DLD1 (cell line): ENCODE results near the gene TTC34.

Experiments
- in situ Hi-C: cut with HindIII; loops from 2 replicates; pipeline ENCODE4 v1.10.0; 2017; ENCODE audit warnings: low sequenced_read_pairs

Gene TTC34

DNA sequence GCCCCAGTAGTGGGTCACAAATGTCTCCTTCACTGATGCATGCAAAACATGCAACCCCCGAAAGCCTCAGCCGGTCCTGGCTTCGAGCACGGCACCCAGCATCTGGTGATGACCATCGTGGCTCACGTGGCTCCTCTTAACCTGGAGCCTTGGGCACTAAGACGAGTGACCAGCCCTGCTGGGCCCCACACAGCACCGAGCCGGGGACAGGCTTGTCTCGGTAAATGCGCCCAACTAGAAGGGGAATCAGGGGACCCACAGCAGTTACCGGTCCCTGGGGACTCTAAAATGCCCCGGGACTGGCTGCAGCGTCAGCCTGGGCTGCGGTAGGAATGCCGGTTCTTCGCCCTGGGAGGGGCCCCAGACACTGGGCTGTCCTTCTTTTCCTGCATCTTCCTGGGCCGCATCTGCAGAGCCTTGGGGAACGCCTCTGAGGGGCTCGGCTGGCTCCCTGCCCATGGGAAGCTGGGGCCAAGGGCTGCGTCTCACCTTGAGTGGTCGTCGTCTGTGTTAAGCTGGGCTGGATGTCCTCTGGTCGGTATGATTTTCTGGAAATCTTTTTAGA is 13.1 kb upstream of the TTC34 start:
- in situ Hi-C loops: no loop called here

DNA sequence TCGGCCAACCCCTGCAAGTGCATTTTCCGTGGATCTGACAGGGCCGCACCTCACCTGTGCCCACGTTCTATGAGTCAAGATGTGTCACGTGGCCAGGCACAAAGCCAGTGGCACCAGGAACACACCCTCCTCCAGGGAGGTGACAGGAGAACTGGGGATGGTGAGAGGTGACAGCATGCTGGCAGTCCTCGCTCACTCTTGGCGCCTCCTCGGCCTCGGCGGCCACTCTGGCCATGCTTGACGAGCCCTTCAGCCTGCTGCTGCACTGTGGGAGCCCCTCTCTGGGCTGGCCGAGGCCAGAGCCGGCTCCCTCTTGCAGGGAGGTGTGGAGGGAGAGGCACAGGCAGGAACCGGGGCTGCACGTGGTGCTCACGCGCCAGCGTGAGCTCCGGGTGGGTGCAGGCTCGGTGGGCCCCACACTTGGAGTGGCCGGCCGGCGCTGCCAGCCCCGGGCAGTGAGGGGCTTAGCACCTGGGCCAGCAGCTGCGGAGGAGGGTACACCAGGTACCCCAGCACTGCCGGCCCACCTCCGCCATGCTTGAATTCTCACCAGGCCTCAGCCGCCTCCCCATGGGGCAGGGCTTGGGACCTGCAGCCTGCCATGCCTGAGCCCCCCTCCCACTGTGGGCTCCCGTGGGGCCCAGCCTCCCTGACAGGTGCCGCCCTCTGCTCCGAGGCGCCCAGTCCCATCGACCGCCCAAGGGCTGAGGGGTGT is 11.6 kb upstream of the TTC34 start:
- in situ Hi-C loops: no loop called here

DNA sequence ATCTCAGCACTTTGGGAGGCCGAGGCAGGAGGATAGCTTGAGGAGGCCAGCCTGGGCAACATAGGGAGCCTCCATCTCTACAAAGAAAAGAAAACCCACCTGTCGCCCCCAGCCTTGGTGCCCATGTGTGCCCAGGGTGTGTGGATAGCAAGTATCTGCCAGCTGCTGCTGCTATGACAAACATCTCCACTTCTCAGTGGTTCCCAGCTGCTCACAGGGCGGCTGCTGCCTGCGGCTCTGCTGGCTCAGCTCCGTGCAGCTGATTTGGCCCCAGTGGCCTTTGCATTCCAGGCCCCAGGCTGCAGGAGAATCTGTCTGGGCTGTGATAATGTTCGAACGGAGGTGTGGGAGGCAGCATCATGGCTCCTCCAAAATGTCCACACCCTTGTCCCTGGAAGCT is 10.6 kb upstream of the TTC34 start:
- in situ Hi-C loops: no loop called here

DNA sequence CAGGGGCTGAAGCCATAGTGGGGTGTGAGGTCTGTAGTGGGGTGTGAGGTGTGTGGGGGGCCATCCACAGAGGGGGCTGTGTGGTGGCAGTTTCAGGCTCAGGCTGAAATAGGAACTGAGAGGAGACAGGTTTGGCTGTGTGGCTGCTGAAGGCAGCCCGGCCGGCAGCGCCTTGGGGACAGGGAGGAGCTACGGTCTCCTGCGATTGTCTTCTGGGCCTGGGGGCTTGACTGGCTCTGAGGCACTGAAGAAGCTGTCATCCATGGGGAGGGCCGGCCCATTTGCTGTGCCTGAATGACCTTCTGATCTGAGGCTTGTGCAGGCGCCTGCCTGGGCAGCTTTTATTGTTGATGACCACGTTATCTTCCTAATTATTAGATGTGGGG is 10.0 kb upstream of the TTC34 start:
- in situ Hi-C loops: no loop called here

DNA sequence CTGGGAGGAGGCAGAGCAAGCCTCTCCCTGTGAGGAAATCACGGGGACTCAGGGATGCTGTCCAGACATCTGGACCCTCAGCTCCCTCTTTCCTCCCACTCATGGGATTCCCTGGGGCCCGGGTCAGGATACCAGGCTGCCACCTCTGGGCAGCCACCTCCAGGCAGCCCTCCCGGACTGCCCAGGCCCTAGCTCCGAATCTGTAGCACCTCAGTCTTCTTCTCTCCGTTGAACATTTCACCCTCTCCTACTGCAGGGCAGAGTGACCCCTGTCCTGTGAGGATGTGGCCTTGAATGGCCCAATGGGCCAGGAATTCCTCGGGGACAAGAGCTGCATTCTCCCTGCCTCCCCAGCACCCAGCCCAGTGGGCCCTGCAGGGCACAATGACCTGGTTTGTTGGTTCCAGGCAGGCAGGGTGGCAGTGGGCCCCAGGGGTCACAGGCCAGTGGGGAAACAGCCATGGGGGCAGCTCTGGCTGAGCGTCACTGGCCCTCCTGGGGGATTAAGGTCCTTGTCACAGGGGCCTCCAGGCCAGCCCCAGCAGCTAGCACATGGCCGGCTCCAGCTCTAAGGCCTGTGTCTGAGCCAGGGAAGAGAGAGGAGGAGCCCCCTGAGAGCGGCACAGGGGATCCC is 9.5 kb upstream of the TTC34 start:
- in situ Hi-C loops: no loop called here

DNA sequence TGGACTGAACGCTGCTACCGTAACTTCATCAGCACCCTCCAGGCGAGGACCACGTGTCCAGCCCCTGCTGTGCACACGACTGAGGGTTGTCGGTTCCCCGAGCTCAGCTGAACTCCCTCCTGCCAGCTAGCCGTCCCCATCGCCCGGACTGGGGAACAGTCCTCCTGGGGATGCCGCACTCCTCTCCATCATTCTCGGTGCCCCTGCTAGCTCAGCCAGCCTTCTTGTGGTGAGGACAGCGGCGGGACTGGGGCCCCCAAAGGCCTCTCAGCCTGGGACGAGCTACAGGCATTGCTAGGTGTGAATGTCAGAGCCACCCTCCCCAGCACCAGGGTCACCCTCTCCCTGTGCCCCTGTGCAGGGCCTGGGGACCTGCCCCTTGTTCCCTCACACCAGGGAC is 8.8 kb upstream of the TTC34 start:
- in situ Hi-C loops: no loop called here

DNA sequence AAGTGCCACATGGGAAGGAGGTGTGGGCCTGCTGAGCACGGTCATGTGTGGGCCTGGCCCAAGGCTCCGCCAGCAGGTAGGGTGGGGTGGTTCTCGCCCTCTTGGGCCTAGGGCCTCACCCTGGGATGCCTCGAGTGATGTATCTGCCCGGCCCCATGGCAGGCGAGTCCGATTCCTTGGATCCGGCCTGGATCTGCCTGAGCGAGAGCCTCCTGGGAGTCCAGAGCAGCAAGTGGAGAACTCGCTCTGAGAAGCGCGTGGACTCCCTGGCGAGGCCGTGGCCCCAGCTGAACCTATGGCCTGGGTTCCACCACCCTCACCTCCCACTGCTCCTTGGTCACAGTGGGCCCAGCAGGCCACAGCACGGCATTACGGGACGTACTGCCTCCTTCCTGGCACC is 8.2 kb upstream of the TTC34 start:
- in situ Hi-C loops: no loop called here

DNA sequence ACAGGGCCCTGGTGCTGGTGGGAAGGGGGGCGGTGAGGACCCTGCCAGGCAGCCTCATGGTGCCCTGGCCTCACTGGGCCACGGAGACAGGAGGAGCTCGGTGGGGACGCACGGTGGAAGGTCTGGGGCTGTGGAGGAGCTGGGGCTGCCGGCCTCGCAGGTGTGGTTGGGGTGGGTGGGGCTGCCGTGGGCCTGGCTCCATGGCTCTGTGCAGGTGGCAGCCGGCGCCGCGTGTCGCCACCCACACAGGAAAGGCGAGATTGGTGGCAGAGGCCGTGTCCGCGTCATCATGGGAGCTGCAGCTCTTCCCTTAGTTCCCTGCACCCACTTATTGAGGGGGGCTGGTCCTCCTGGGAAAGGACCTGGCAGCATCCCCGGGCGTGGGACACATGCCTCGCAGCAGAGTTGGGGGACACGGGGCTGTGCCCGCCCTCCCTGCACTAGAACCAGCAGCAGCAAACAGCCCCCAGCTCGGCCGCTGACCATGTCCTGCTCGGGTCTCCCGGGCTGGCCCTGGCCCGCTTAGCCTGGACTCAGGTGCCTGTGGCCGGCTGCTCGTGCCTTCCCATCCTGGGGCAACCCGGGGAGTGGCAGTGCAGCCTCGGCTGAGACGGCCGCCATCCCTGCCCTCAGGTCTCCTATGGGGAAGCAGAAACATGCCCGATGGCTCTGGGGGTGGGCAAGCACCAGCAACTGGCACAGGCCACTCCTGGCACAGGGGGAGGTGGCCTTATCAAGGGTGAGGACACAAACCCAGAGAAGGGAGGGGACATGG is 7.5 kb upstream of the TTC34 start:
- in situ Hi-C loops: no loop called here

DNA sequence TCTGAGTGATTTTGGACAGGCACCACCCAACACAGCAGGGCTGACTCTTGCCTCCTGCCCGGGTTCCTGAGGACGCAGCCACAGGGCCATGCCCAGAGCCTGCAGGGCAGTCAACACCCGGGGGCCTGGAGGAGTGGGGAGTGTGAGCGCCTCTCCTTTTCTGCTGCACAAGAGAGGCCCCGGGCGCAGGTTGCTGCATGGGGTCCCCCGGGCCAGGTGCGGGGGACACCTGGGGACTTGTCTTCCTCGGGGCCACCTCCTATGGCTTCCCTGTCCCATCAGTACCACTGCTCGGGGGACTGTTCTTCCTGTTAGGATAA is 6.9 kb upstream of the TTC34 start:
- in situ Hi-C loops: no loop called here

DNA sequence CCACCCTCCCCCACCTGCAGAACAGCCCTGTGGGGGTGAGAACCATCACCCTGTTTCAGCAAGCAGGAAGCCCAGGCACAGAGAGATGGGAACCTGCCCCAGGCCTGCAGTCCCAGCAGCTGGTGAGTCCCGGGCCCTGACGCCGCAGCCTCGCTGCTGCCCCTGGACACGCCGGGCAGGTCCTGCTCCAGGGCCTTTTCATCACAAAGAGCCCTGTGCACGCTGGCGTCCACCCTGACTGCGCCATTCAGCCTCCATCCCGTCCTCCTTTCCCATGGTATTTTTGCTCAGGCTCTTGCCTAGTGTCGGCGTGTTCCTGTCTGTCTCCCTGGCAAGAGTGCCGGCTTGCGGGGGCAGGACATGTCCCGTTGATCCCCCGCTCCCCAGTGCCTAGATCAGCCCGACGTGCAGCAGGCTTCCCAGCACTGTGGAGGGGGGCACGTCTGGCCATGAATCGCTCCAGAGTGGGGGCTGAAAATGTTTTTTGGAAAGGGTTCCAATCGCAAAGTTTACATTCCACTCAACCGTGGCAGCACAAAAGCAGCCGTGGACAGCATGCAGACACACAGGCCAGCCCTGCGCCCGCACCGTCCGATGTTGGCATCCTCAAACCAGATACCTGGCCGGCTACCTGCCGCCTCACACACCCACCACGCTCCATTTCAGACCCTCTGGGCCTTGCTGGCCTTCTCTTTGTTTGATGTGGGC is 6.3 kb upstream of the TTC34 start:
- in situ Hi-C loops: no loop called here

DNA sequence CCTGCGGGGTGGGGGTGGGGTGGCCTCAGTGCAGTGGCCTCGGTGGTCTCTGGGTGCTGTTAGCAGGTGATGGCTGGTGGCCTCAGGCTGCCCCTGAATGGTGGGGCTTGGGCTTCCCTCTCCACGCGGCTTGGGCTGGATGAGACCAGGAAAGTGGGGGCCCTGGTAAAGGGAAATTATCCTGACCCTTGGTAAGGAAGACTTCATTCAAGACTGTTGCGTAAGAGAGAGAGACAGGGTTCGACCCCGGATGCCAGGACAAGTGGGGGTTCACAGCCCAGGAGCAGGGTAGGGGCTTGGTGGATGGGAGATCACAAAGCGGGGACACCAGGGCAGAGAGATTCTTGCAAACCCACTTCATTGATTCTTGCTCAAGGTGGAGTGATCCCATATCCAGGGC is 5.5 kb upstream of the TTC34 start:
- in situ Hi-C loops: no loop called here

DNA sequence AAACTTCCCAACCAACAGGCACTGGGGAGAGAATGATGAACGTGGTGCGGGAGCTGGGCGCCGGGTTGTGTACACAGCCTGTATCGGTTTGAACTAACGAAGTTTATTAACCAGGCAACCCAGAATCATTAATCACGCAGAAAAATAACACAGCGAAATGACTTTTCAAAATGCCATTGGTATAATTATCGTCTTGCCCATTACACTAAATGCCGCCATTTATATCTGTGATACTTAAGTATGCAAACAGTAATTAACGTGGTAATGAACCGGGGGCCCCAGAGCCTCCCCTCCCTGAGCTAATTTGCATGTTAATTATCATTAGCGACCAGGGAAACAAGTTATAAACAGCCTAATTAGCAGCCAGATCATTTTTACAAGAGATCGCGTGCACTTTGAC is 5.1 kb upstream of the TTC34 start:
- in situ Hi-C loops: no loop called here

DNA sequence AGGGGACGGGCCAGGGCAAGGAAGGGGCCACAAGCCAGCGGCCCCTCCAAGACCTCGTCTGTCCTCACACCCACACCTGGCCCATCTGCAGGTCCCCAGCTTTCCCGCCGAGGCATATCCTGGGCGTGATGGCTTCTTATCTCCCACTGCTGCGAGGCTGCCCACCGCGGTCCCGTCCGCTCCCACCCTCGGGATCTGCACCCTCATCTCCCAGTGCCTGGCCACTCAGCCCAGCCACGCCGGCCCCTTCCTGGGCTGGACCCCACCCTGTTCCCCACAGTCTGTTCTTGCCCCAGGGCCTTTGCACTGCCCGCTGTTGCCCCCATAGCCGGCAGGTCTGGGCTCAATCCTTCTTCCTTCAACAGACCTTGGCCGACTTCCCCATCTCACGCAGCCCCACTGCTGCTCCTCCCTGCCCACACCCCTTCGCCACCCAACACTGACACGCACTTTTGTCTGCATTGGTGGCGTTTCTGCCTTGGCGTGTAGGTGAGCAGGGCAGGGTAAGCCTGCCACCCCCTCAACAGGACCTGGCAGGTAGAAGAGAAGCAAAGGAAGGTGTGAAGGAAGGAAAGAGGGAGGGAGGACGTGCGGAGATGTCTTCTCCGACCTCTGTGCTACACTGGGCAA is 4.4 kb upstream of the TTC34 start:
- in situ Hi-C loops: no loop called here

DNA sequence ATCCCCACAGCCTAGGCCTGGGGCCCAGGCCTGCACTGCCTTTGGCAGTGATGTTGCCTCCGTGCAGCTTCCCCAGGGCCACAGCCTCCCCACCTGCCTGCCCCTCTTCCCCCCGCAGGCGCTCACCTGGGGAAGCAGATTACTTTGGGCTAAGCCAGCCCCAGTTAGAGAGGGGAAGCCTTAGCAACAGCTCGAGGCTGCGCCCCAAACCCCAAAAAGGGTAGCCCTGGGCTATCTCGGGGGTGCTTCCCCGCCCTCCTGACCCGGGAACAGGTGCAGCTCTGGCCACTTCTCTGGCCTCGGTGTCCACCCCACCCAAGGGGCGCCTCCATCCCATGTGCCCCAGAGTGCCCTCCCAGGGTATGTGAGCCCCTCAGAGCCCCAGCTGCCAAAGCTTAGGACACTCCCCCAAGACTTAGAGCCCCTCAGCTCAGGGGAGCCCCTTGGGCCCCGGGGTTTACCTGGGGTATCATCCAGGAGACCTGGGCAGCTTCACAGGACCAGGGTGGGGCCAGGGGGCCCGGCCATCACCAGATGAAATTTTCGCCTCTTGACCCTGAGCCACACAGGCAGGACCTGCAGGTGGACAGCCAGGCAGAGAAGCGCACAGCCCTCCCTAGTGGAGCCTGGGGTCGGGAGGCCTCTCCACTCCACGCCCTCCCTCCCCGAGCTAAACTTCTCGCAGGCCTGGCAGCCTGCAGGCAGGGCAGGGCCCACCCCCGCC is 3.3 kb upstream of the TTC34 start:
- in situ Hi-C loops: no loop called here

DNA sequence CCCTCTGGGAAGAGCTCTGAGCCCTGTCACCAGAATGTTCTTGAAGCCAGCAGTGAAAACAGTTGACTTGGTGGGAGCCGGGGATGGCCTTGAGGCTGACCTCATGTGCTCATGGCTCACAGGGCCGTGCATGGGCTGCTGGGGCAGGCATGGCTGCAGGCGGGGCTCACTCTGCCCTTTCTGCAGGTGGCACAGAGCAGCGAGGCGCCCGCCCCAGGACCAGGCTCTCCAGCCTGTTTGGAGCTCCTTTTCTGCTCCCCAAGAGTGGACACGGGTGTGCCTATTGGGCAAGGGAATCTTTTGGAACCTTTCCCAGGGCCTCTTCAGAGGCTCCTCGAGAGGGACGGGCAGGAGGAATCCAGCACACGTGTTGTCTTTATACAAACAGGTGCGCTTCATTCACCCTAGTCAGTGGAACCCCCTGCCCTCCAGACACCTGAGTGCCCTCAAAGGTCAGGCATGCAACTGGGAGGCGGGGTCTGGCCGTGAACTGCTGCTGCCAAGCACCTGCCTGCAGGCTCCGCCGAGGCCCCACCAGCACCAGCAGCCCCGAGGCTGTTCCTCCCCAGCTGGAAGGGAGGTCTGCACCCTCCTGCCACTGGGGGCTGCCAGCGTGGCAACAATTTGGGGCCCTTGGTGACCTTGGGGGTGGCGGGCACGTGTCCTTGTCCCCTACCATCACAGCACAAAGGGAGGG is 2.6 kb upstream of the TTC34 start:
- in situ Hi-C loops: no loop called here

DNA sequence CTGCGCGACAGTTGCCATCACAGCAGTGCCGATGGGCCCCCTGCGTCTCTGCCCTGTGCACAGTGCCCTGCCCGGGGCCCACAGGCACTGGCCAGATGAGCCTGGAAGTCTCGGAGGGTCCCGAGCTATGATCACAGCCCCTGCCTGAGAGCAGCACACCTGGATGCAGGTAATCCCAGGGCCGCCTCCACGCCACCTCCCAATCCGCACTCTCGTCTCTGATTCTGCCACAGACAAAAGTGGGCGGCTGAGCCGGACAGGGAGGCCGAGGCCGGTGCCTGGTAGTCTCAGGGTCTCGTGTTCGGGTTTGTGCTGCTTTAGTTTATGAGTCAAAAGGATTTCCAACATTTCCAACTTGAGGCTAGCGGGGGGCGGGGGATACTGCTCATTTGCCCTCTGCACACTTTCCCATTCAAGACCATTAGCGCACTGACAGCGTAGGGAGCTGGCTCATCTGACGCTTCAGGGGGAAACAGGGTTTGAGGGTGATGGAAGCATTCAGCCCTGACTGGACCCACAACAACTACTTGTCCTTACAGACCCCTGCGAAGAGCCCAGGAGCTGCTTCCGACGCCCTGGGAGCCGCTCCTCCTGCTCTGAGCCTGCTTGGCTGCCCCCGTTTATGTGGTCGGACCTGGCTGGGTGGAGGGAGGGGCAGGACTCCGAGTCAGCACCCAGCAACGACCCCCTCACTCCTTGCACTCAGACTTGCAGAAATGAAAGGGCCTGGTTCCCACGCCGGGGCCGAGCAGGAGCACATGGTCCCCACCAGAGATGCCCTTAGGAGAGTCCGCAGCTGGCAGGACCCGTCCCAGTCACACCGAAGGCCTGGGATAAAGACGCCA is 1.8 kb upstream of the TTC34 start:
- in situ Hi-C loops: no loop called here

DNA sequence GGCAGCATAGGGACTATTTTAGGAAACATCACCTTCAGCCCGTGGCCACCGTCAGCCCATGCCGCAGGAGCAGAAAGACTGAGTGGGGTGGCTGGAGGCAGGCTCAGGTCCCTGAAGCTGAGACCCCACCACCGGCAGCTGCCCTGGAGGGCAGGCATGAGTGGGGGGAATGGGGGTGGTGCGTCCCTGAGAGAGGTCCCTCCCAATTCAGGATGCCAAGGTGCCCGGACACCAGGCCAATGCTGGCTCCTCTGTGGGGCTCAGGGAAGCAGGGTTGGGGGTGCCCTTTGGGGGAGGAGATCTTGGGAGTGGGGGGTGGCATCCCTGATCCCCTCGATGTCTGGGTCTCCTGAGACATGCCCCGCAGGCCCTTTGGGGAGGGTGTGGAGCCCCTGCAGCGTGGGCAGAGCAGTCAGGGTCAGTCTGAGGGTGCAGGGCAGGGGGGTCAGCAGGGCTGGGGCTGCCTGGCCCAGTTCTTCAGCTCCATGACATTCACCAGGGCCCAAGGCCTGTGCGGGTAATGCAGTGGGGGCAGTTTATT is 998 bp upstream of the TTC34 start:
- in situ Hi-C loops: no loop called here

DNA sequence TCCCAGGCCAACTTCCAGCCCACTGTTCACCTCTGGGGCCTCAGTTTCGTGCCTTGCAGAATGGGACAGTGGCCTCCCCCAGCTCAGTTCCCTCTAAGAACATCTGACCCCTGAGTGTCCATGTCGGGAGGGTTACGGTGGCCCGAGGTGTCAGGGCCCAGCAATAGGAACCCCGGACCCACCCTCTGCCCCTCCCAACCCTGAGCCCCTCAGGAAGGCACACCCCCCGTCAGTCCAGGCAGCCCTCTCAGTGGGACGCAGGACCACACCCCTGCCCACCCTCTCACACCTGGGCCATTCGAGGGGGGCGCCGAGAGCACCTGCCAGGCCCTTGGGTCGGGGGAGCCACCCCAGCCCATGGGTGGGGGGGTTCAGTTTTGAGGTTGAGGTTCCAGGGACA is 447 bp downstream of the TTC34 start:
- in situ Hi-C loops: no loop called here

DNA sequence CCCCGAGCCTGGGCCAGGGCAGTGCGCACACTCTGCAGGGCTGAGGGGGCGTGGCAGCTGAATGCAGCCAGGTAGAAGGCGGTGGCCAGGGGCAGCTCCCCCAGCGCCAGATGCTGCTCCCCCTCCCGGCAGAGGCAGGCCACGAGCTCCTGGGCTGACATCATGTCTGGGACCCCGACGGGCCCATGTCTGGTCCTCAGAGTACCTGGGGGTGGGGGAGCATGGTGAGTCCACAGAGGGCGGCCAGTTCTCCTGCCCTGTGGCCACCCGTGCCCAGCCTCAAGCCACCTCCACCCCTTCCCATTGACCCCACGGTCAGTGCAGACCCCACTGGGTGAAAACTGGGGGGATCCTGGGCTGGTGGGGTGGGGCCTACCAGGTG is 838 bp downstream of the TTC34 start:
- in situ Hi-C loops: no loop called here
